Astrocyte (in vitro differentiated cells and primary cell): ENCODE results near the gene SMAD3. TPM values are rescaled to one million over a fixed set of nuclear protein-coding genes. Genes with fewer than 3 reads are reported as not detected.

Experiments used
- DNase-seq: peaks from one replicate; pipeline ENCODE4 v3.0.0-alpha.2; 2010; ENCODE audit warnings: low read depth
- FAIRE-seq: peaks from 2 replicates; lab custom pipeline; 2011; peaks lifted over from hg19 to GRCh38; lab: Jason Lieb, UNC
- H2AFZ ChIP-seq: 2 replicates; pipeline ENCODE4 v1.6.0; 2012; ENCODE audit warnings: low read depth, low read length, inconsistent platforms
- H3K27ac ChIP-seq: 2 replicates; pipeline ENCODE4 v1.5.1; 2011; ENCODE audit warnings: low read depth, low read length, inconsistent platforms
- H3K27me3 ChIP-seq: 2 replicates; pipeline ENCODE4 v1.6.0; 2011; ENCODE audit warnings: low read length, inconsistent platforms; ENCODE audit not compliant: insufficient read depth
- H3K36me3 ChIP-seq: 2 replicates; pipeline ENCODE4 v1.5.1; 2011; ENCODE audit warnings: low read length, inconsistent platforms; ENCODE audit not compliant: insufficient read depth
- H3K4me1 ChIP-seq: 2 replicates; pipeline ENCODE4 v1.5.1; 2011; ENCODE audit warnings: low read length, inconsistent platforms; ENCODE audit not compliant: insufficient read depth
- H3K4me2 ChIP-seq: 2 replicates; pipeline ENCODE4 v1.6.0; 2012; ENCODE audit warnings: low read length, inconsistent platforms
- H3K4me3 ChIP-seq: 2 replicates; pipeline ENCODE4 v1.5.1; 2011; ENCODE audit warnings: low read depth, mild to moderate bottlenecking, low read length, inconsistent platforms; ENCODE audit not compliant: insufficient read depth
- H3K79me2 ChIP-seq: 2 replicates; pipeline ENCODE4 v1.6.0; 2012; ENCODE audit warnings: mild to moderate bottlenecking, low read length, inconsistent platforms; ENCODE audit not compliant: insufficient read depth
- H3K9ac ChIP-seq: 2 replicates; pipeline ENCODE4 v1.6.0; 2012; ENCODE audit warnings: mild to moderate bottlenecking, low read length, inconsistent platforms
- H3K9me3 ChIP-seq: 2 replicates; pipeline ENCODE4 v1.5.1; 2012; ENCODE audit warnings: low read depth, mild to moderate bottlenecking, low read length, inconsistent platforms; ENCODE audit not compliant: insufficient read depth
- H4K20me1 ChIP-seq: 2 replicates; pipeline ENCODE4 v1.6.0; 2012; ENCODE audit warnings: low read length, inconsistent platforms; ENCODE audit not compliant: insufficient read depth
- H3K27ac Mint-ChIP-seq: one replicate; pipeline ENCODE4 v1.8.0; 2021; ENCODE audit warnings: mild to moderate bottlenecking, mixed read lengths; ENCODE audit not compliant: unreplicated experiment
- H3K27me3 Mint-ChIP-seq: one replicate; pipeline ENCODE4 v1.8.0; 2021; ENCODE audit warnings: low read depth, mixed read lengths; ENCODE audit not compliant: unreplicated experiment
- H3K36me3 Mint-ChIP-seq: one replicate; pipeline ENCODE4 v1.8.0; 2021; ENCODE audit warnings: low read depth, mixed read lengths; ENCODE audit not compliant: unreplicated experiment
- H3K4me1 Mint-ChIP-seq: one replicate; pipeline ENCODE4 v1.8.0; 2021; ENCODE audit warnings: low read depth, mixed read lengths; ENCODE audit not compliant: unreplicated experiment
- H3K4me3 Mint-ChIP-seq: one replicate; pipeline ENCODE4 v1.8.0; 2021; ENCODE audit warnings: mild to moderate bottlenecking, moderate library complexity, mixed read lengths; ENCODE audit not compliant: unreplicated experiment
- H3K9me3 Mint-ChIP-seq: one replicate; pipeline ENCODE4 v1.8.0; 2021; ENCODE audit warnings: mild to moderate bottlenecking, mixed read lengths; ENCODE audit not compliant: unreplicated experiment
- CTCF ChIP-seq: IDR thresholded peaks from 2 replicates; pipeline ENCODE4 v1.5.1; 2011; ENCODE audit warnings: low read depth, mild to moderate bottlenecking, inconsistent platforms, low read length, moderate library complexity; ENCODE audit not compliant: insufficient read depth
- EZH2 ChIP-seq: IDR thresholded peaks from 2 replicates; pipeline ENCODE4 v1.6.1; 2012; ENCODE audit warnings: mild to moderate bottlenecking, low read length, inconsistent platforms; ENCODE audit not compliant: insufficient read depth
- total RNA-seq: library from RNA; stranded (reverse); gene quantifications from 2 replicates; pipeline ENCODE4 v1.2.1, GENCODE V29; 2021

Gene SMAD3
- total RNA-seq, 1 donor from 2014 or later, result 78.0 TPM

- H3K79me2 ChIP-seq, result peaks cover 93% of the 10 kb centered on the region
- no peaks in the 10 kb centered on the region for H3K9me3 Mint-ChIP-seq
- H2AFZ ChIP-seq, result no peak overlapping the region
- no peak for TF ChIP-seq EZH2
- no peak for TF ChIP-seq CTCF
- no peaks in the 10 kb centered on the region for H3K9me3 ChIP-seq
- FAIRE-seq, result no peak
- no peaks in the 10 kb centered on the region for H3K27me3 Mint-ChIP-seq
- peaks cover 14% of the 10 kb centered on the region for H3K36me3 Mint-ChIP-seq
- H3K4me2 ChIP-seq, result peak overlapping the region; percentile 51
- no peaks in the 10 kb centered on the region for H3K27me3 ChIP-seq
- peak; percentile 65 for DNase-seq
- peaks cover 46% of the 10 kb centered on the region for H3K4me1 ChIP-seq
- H3K27ac Mint-ChIP-seq, result no peak overlapping the region
- H3K27ac ChIP-seq, result peak overlapping the region; percentile 75
- no peak overlapping the region for H3K9ac ChIP-seq
- H3K4me3 Mint-ChIP-seq, result no peak overlapping the region
- peaks cover 70% of the 10 kb centered on the region for H4K20me1 ChIP-seq
- peaks cover 6% of the 10 kb centered on the region for H3K36me3 ChIP-seq
- H3K4me3 ChIP-seq, result no peak overlapping the region
- H3K4me1 Mint-ChIP-seq, result peaks cover 39% of the 10 kb centered on the region
Observed at GRCh38 chr15:67096546-67097294, 31.3 kb downstream of the SMAD3 start.

- H3K4me2 ChIP-seq, result peak overlapping the region; percentile 79
- peak overlapping the region; percentile 76 for H3K9ac ChIP-seq
- peak overlapping the region; percentile 75 for H3K27ac ChIP-seq
- no peaks in the 10 kb centered on the region for H3K27me3 Mint-ChIP-seq
- H4K20me1 ChIP-seq, result peaks cover 68% of the 10 kb centered on the region
- no peak overlapping the region for H2AFZ ChIP-seq
- H3K79me2 ChIP-seq, result peaks cover 92% of the 10 kb centered on the region
- H3K36me3 Mint-ChIP-seq, result peaks cover 14% of the 10 kb centered on the region
- peaks cover 38% of the 10 kb centered on the region for H3K4me1 Mint-ChIP-seq
- no peak overlapping the region for H3K4me3 Mint-ChIP-seq
- no peaks in the 10 kb centered on the region for H3K9me3 Mint-ChIP-seq
- no peak overlapping the region for H3K27ac Mint-ChIP-seq
- peaks cover 6% of the 10 kb centered on the region for H3K36me3 ChIP-seq
- H3K27me3 ChIP-seq, result no peaks in the 10 kb centered on the region
- FAIRE-seq, result no peak
- no peak overlapping the region for H3K4me3 ChIP-seq
- no peaks in the 10 kb centered on the region for H3K9me3 ChIP-seq
- TF ChIP-seq EZH2 (no peak), CTCF (no peak)
- peaks cover 46% of the 10 kb centered on the region for H3K4me1 ChIP-seq
- no peak for DNase-seq
Observed at GRCh38 chr15:67097424-67097823, 32.0 kb downstream of the SMAD3 start.
